ENCODE data around the gene AMOT.

The AMOT gene

DNA sequence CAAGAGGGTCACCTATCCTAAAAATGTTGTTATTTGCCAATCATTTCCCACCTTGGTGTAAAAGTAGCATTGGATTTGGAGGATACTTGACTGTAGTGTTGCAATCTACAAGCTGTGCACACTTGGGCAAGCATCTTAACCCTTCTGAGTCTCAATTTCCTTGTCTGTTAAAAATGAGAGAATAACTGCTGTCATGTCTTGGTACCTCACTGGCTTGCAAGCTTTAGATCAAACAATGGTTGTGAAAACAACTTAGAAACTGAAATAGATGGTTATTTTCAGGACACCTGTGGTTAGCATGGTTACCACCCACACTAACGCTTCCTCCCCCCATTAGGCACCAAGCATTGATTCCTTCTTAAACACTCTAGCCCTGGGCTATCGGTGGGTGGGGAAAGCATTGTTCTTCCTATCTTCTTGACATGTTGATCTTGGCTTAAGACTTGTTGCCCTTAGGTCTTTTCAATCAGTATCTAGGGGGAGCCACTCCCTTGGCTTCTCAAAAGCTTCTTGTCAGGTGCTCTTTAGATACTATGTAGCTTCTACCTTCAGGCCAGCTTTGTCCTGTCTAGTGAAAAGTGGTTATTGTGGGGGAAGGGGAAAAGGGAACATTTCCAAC, 10.6 kb upstream of the AMOT start:
- Mint-ChIP-seq H3K4me3 (no peak overlapping the region), H3K36me3 (no peaks in the 10 kb centered on the region), H3K27ac (no peak overlapping the region), H3K4me1 (peaks cover 10% of the 10 kb centered on the region), H3K9me3 (no peaks in the 10 kb centered on the region)
- ATAC-seq (peak; percentile 51), DNase-seq (ENCODE audit: low spot score in 2 of 2) (no peak)

DNA sequence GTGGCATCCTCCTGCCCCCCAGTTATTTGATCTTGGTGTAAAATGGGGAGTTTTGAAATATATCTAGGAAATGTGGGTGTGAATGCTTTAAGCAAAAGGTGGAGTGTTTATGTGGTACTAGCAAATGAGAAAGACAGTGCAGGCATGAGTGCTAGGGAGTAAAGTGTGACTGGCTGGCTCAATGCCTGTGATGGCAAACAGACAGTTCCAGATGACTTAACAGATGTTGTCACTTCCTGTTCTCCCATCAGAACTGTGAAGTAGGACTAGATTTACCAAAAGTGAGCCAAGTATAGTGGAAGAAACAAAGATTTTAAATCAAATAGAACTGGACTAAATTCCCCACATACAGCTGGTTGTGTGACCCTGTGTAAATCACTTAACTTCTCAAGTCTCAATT, 8.4 kb upstream of the AMOT start:
- Mint-ChIP-seq H3K9me3 (no peaks in the 10 kb centered on the region), H3K27ac (no peak overlapping the region), H3K36me3 (no peaks in the 10 kb centered on the region), H3K4me3 (no peak overlapping the region), H3K4me1 (peaks cover 10% of the 10 kb centered on the region)
- ATAC-seq (no peak), DNase-seq (ENCODE audit: low spot score in 2 of 2) (no peak)

DNA sequence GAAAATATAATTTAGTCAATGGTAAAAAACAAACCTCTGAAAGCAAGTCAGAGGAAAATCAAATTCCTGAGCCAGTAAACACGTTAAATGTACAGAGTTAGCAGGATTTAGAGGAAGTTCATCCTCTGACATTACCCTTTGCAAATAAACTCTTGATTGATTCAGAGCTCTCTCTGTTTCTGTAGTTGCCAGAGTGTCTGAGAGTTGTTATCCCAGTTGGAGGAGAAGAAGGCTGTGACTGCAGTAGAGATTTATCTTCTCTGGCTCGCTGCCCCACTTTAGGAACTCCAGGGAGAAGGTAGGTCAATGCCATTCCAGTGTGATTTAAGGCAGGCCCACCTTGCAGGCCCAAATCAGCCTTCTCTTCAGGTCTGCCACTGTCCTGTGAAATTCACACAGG, 6.2 kb upstream of the AMOT start:
- Mint-ChIP-seq H3K36me3 (no peaks in the 10 kb centered on the region), H3K9me3 (no peaks in the 10 kb centered on the region), H3K4me1 (peaks cover 10% of the 10 kb centered on the region), H3K27ac (no peak overlapping the region), H3K4me3 (no peak overlapping the region)
- ATAC-seq, result no peak
- no peak for DNase-seq (ENCODE audit: low spot score in 2 of 2)

DNA sequence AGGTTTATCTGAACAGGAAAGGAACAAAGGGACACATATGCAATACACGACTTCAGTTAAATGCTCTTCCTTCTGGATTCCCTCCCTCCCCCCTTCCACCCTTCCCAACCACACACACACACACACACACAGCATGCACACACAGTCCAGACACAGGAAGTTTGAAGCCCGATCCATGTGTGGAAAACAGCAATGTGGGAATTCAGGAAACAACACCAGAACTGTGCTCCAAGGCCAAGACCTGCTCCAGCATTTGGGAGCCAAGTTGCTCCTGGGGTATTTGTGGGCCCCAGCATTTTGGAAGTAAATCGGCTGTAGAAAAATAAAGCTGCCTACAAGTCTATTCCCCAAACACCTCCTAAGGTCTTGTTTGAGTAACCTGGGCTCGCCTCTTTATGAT, 5.6 kb upstream of the AMOT start:
- H3K27ac Mint-ChIP-seq, result no peak overlapping the region
- H3K9me3 Mint-ChIP-seq, result no peaks in the 10 kb centered on the region
- H3K4me1 Mint-ChIP-seq, result peaks cover 4% of the 10 kb centered on the region
- DNase-seq (ENCODE audit: low spot score in 2 of 2) (no peak), ATAC-seq (no peak)
- no peaks in the 10 kb centered on the region for H3K36me3 Mint-ChIP-seq
- no peak overlapping the region for H3K4me3 Mint-ChIP-seq

DNA sequence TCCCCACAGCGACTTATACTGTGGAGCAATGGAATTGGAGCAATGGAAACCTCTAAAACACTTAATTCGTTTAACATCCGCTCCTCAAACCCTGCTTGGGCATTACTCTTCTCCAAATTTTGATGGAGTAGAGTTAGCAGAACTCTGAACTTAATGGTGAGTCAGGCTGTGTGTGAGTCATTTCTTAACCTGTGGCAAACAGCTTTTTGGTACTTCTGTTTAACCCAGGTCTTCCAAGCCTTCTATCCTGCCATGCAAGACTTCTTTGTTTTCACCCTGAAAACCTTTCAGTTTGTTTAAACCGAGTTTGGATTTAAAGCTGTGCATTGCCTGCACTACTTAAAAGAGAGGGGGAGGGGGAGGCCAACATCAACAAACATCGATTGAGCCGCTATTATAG, 3.6 kb upstream of the AMOT start:
- ATAC-seq, result peak; percentile 55
- Mint-ChIP-seq H3K27ac (no peak overlapping the region), H3K4me1 (peaks cover 10% of the 10 kb centered on the region), H3K36me3 (no peaks in the 10 kb centered on the region), H3K4me3 (no peak overlapping the region), H3K9me3 (no peaks in the 10 kb centered on the region)
- peak in 1 of 2 donors; percentile 47 for DNase-seq (ENCODE audit: low spot score in 2 of 2)

DNA sequence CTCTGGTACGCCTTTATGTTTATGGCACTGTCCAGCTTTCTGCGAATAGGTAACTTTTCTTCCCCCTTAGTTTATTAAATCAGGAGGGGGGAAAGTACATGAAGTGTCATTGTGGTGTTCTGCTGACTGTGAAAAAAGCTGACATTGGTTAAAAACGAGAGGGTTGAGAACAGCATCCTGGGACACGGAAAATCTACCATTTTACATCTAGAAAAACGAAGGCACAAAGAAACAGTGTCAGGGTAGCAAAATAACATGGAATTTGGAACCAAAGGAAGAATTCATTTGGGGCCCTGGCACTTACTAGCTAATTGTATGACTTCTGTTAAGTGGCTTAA, 1.2 kb upstream of the AMOT start:
- Mint-ChIP-seq H3K27ac (no peak overlapping the region), H3K36me3 (no peaks in the 10 kb centered on the region), H3K9me3 (no peaks in the 10 kb centered on the region), H3K4me1 (peaks cover 10% of the 10 kb centered on the region), H3K4me3 (peak overlapping the region; percentile 89)
- ATAC-seq (no peak), DNase-seq (ENCODE audit: low spot score in 2 of 2) (no peak)

DNA sequence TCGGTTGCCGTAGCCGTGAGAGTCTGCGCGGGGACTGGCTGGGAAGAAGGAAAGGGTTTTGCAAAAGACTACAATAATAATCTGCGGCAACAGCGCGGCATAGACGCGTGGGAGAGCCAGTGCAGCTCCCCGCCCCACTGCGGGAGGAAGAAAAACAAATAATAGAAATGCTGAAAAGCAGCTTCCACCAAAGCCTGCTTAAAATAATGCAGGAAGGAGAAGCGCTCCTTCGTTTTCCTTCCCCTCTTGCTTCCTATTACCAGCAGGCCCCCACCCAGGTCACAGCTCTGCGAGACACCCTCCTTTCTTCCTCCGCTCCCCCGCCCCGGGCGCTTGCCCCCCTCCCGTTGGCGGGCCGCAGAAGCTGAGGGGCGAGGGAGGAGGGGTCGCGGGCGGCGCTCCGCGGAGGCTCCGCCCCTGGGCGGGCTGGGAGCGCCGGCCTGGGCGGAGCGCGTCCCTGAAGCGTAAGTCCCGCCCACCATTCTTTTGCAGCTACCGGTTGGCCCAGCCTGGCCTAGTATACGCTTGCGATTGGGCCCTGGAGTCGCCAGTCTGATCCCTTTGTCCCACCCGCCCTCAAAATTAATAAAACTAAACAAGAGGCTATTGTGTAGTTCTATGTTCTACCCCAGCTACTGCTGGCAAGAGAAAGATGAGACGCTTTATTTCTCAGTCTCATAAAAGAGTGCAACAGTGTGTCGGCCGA, 636 bp upstream of the AMOT start:
- Mint-ChIP-seq H3K27ac (peak overlapping the region; percentile 68), H3K9me3 (no peaks in the 10 kb centered on the region), H3K4me1 (peaks cover 10% of the 10 kb centered on the region), H3K4me3 (peak overlapping the region; percentile 89), H3K36me3 (no peaks in the 10 kb centered on the region)
- ATAC-seq (peak; percentile 95), DNase-seq (ENCODE audit: low spot score in 2 of 2) (peak; percentile 50 to 76)

DNA sequence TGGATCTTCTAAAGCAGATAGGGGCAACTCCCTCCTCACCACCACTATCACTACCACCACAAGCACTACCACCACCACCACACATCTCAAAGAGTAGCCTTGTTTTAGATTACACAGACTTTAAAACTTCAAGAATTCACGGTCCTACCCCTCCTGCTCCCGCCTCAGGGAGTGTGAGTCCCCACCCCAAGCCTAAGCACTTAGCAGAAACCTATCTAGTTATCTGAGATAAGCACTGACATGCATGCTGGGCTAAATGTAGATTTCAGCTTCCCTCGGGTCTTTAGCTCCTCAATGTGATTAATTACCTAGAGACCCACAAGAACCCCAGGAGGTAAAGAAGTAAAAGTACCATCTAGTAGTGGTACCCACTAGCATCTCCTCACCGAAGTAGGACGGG, 775 bp downstream of the AMOT start:
- H3K27ac Mint-ChIP-seq, result peak overlapping the region; percentile 68
- DNase-seq (ENCODE audit: low spot score in 2 of 2), result no peak

DNA sequence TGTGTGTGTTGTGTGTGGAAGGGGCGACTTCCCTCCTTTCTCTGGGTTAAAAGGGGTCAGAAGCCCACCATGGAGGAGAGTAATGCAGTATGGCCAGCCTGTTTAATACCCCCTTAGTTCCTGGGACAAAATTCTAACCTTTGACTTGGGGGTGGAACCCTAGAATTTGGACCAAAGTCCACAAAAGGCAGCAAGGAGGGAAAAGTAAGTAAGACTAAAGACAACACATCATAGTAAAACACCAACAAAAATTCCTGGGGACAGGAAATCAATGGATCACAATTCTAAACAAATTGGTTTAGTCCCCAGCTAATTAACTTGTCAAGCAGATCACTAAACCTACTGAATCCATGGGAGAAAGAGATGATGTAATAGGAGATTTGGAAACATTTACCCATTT, 3.1 kb downstream of the AMOT start:
- H3K36me3 Mint-ChIP-seq, result no peaks in the 10 kb centered on the region

More for the DNA sequence above, 775 bp downstream of the AMOT start:
- H3K4me1 Mint-ChIP-seq, result peaks cover 10% of the 10 kb centered on the region
- no peak for ATAC-seq
- H3K9me3 Mint-ChIP-seq, result no peaks in the 10 kb centered on the region
- H3K36me3 Mint-ChIP-seq, result no peaks in the 10 kb centered on the region
- peak overlapping the region; percentile 89 for H3K4me3 Mint-ChIP-seq

DNA sequence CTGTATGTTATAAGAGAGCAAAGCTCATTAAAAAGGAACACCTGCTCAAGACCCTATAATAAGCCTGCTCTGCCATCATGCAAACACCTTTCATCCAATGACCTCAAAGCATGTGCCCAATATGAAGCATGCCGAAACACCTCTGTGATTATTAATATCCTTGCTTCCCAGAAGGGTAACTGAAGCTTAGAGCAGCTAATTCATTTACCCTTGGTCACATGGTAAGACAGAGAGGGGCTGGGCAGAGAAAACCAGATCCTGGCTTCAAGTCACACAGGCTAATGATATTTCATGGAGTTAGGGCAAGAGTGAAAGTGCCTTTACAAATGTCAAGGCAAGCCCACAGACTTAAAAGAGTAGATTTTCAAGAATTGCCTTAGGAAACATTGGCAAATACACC, 5.6 kb downstream of the AMOT start:
- DNase-seq (ENCODE audit: low spot score in 2 of 2) (no peak), ATAC-seq (no peak)
- Mint-ChIP-seq H3K27ac (no peak overlapping the region), H3K4me3 (no peak overlapping the region), H3K4me1 (peaks cover 5% of the 10 kb centered on the region), H3K9me3 (no peaks in the 10 kb centered on the region), H3K36me3 (no peaks in the 10 kb centered on the region)

More for the DNA sequence above, 3.1 kb downstream of the AMOT start:
- no peak for ATAC-seq
- peak overlapping the region; percentile 55 for H3K27ac Mint-ChIP-seq
- H3K9me3 Mint-ChIP-seq, result no peaks in the 10 kb centered on the region
- H3K4me3 Mint-ChIP-seq, result no peak overlapping the region
- H3K4me1 Mint-ChIP-seq, result peaks cover 10% of the 10 kb centered on the region
- no peak for DNase-seq (ENCODE audit: low spot score in 2 of 2)

DNA sequence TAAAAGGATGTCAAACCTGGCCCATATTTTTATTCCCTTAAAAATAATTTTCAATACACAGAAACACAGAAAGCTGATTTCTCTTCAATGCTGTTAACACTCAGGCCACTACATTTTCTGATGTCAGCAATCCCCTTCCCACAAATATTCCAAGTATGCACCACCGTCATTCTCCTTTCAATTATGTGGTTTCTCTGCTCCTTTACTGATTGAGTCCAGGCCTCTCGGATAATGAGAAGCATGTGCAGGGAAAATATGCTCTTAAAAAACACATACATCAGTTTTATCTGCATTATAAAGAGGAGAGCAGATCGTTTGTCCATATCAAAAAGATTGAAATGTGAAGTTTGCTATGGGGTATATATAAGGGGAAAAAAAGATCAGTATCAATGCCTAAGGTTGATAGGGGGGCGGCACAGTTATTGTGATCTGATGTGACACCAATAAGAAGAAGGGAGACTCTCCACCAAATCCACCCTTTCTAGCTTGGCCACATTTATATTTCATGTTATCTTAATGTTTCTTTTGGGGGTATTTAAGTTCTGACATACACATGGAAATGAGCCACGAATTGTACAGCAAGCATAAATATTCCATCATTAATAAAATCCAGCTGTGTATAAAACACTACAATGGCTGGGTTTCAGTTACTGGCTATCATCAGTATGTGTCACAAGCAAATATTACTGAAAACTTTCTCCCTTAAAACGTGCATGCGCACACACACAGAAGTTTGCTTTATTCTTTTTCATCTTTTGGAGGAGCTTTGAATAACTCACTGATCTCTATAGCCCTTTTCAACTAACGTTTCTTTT, 6.4 kb downstream of the AMOT start:
- no peak overlapping the region for H3K27ac Mint-ChIP-seq
- no peak overlapping the region for H3K4me3 Mint-ChIP-seq
- H3K36me3 Mint-ChIP-seq, result no peaks in the 10 kb centered on the region
- ATAC-seq, result no peak
- no peaks in the 10 kb centered on the region for H3K4me1 Mint-ChIP-seq
- DNase-seq (ENCODE audit: low spot score in 2 of 2), result no peak
- H3K9me3 Mint-ChIP-seq, result no peaks in the 10 kb centered on the region

DNA sequence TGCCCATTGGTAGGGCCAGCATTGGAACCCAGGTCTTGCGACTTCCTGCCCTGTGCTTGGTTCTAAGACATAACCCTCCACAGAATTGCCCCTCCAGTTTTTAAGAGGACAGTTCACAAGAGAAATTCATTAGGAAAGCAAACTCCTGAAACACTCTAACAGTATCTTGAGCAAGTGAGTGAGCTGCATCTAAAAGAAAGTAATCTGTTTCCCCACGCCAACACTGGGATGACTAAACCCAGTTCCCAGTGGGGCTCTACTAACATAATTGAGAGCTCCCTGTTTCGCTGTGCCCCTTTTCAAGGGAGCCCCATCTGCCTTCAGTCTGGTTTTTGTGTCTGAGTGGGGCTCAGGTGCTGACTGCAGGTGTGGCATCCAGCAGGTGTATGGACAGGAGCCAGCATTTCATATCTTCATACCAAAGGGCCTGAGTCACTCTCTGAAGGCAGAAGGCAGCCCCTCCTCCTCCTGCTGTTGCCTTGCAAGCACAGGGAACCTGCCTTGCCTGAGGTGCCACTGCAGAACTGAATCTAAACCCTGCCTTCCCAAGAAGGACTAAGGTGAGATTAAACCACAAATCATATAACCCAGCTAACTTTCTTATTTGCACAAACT, 8.0 kb downstream of the AMOT start:
- Mint-ChIP-seq H3K4me1 (no peaks in the 10 kb centered on the region), H3K27ac (no peak overlapping the region), H3K9me3 (no peaks in the 10 kb centered on the region), H3K36me3 (no peaks in the 10 kb centered on the region), H3K4me3 (no peak overlapping the region)
- ATAC-seq, result no peak
- DNase-seq (ENCODE audit: low spot score in 2 of 2), result no peak

DNA sequence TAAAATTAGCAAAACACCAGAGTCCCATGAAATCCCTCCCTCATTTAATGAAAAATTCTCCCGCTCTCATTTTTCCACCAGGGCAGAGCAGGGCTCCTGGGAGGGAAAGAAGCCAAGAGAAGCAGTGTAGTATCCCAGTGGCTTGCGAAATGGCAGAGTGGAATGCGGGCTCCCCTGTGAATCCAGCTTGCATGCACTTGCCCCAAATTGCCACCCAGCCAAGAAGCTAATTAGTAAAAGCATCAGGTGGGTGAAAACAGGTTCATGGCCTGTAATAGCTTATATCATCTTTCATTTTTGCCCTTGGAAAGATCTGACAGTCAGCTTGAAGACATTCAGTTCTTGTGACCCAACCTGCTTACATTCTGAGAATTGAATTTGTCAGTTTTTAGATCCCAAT, 10.1 kb downstream of the AMOT start:
- H3K4me1 Mint-ChIP-seq, result no peaks in the 10 kb centered on the region
- no peak overlapping the region for H3K27ac Mint-ChIP-seq
- ATAC-seq (no peak), DNase-seq (ENCODE audit: low spot score in 2 of 2) (no peak)
- no peak overlapping the region for H3K4me3 Mint-ChIP-seq
- H3K9me3 Mint-ChIP-seq, result no peaks in the 10 kb centered on the region
- H3K36me3 Mint-ChIP-seq, result no peaks in the 10 kb centered on the region

DNA sequence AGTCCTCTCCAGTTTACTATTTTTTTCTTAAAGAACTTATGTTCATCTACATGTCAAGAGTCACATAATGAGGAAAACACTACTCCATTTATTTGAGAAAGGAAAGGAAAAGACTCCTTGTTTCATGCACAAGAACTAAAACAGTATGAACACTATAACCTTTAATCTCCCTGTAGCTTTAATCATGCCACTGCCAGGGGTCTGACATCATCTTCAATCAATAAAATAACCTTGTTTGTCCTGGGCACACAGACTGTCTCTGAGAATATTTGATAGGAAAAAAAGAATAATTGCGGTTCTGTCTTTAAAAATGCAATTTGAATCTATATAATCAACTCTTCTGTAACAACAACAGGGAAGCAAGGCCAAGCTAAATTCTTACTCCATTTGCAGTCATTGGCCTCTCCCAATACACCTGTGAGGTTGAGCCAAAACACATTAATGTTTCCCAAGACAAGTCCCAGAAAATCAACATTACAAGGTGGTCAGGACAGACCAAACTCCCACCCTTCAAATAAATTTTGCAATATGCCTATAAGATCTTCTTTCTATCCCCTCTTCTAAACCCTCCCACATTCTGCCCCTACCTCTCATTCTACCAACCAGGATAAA, 13.2 kb downstream of the AMOT start:
- Mint-ChIP-seq H3K4me3 (no peak overlapping the region), H3K27ac (no peak overlapping the region), H3K36me3 (no peaks in the 10 kb centered on the region), H3K4me1 (no peaks in the 10 kb centered on the region), H3K9me3 (no peaks in the 10 kb centered on the region)
- DNase-seq (ENCODE audit: low spot score in 2 of 2) (no peak), ATAC-seq (no peak)

DNA sequence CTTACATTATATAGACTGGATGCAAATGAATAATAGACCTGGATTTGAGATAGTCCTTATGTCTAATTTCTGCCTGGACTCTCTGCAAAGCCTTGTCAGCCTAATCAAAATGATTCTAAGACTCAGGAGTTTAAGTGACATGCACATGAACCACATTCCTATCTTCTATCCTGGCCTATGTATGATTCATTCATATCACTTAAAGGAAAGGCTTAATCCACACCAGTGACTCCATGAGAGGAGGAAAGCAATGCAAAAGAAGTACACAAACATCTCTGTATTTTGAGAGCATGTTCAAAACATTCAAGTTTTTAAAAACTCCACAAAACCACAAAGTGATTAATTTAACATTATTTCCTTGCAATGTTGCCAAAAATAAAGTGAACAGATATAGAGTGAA, 14.6 kb downstream of the AMOT start:
- Mint-ChIP-seq H3K4me3 (no peak overlapping the region), H3K4me1 (no peaks in the 10 kb centered on the region), H3K36me3 (no peaks in the 10 kb centered on the region), H3K9me3 (no peaks in the 10 kb centered on the region), H3K27ac (no peak overlapping the region)
- DNase-seq (ENCODE audit: low spot score in 2 of 2) (no peak), ATAC-seq (no peak)

All from stimulated activated effector memory CD8-positive, alpha-beta T cell treated with anti-CD3 and anti-CD28 coated beads, Interleukin-12 subunit alpha, Interleukin-12 subunit beta, amount 100 ng/mL, for 72 hours (primary cell).